Activated CD4-positive, alpha-beta memory T cell treated with anti-CD3 and anti-CD28 coated beads for 36 hours (primary cell): ENCODE results near the gene NMT1. TPM values are rescaled to one million over a fixed set of nuclear protein-coding genes. Genes with fewer than 3 reads are reported as not detected.

ENCODE experiments used
- CTCF ChIA-PET: fragments of 350-600 bp; sonication (Branson Sonifier 250); formaldehyde crosslinking; loops from one replicate; lab custom pipeline; 2021; ENCODE audit warnings: antibody characterized with exemption, inconsistent platforms; lab: Charles Lee
- POLR2A ChIA-PET: fragments of 350-600 bp; sonication (Branson Sonifier 250); formaldehyde crosslinking; loops from one replicate; lab custom pipeline; 2021; ENCODE audit warnings: antibody characterized with exemption; lab: Charles Lee
- DNase-seq: peaks from one replicate; pipeline ENCODE4 v3.0.0-alpha.2; 2020
- H3K27ac Mint-ChIP-seq: one replicate; pipeline ENCODE4 v1.8.0; 2021; ENCODE audit warnings: mixed read lengths
- H3K27me3 Mint-ChIP-seq: one replicate; pipeline ENCODE4 v1.8.0; 2021; ENCODE audit warnings: mixed read lengths
- H3K36me3 Mint-ChIP-seq: one replicate; pipeline ENCODE4 v1.8.0; 2021; ENCODE audit warnings: mixed read lengths
- H3K4me1 Mint-ChIP-seq: one replicate; pipeline ENCODE4 v1.8.0; 2021; ENCODE audit warnings: low read depth, mixed read lengths
- H3K4me3 Mint-ChIP-seq: one replicate; pipeline ENCODE4 v1.8.0; 2021; ENCODE audit warnings: mild to moderate bottlenecking, mixed read lengths
- H3K9me3 Mint-ChIP-seq: one replicate; pipeline ENCODE4 v1.8.0; 2021; ENCODE audit warnings: mixed read lengths
- intact Hi-C: fragments of 100-400 bp; cut with micrococcal nuclease; formaldehyde crosslinking; loops from one replicate; pipeline ENCODE4 v1.15.1; 2023
- total RNA-seq, 2 experiments: library from RNA; stranded (reverse); gene quantifications; one replicate each; pipeline ENCODE4 v1.2.3, GENCODE V29; 2021

The NMT1 gene
- total RNA-seq, 2 experiments from 2014 or later, result 158 TPM

DNA sequence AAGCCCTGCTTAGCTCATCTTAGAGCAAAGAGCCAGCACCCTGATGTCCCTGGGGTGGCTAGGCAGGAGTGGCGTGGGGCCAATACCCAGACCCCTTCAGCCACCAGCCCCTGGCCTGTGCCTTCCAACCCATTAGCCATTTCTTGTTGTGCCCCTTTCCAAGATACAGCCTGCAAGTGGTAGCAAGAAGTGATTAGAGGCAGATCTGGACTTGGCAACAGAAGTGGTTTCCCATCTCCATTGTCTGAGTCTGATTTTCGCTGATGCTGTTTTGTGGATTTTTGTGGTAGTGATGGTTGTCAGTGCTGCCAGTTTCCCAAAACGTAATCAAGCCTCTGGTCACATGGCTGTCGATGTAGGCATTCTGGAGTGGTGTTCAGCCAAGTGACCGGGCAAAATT, 45.5 kb downstream of the NMT1 start:
- CTCF ChIA-PET, result interaction anchor here (2.1 kb wide), 1 partner anchor 29 kb away, joined by 4 read pairs; the partner anchor contains the start of gene ACBD4
- Mint-ChIP-seq H3K27me3 (no peaks in the 10 kb centered on the region), H3K4me3 (no peak overlapping the region), H3K36me3 (peaks cover 27% of the 10 kb centered on the region), H3K4me1 (no peaks in the 10 kb centered on the region), H3K9me3 (no peaks in the 10 kb centered on the region), H3K27ac (no peak overlapping the region)
- no peak for DNase-seq
- POLR2A ChIA-PET, result interaction anchor here (0.5 kb wide), 1 partner anchor 45 kb away, joined by 3 read pairs; no protein-coding TSS in a partner anchor
- intact Hi-C loops, result no loop called here

- H3K4me3 Mint-ChIP-seq, result no peak overlapping the region
- intact Hi-C loops, result no loop called here
- H3K36me3 Mint-ChIP-seq, result peaks cover 19% of the 10 kb centered on the region
- POLR2A ChIA-PET, result no interaction called here
- DNase-seq, result no peak
- no peaks in the 10 kb centered on the region for H3K4me1 Mint-ChIP-seq
- CTCF ChIA-PET, result interaction anchor here (1.3 kb wide), 1 partner anchor 8 kb away, joined by 7 read pairs; no protein-coding TSS in a partner anchor
- H3K9me3 Mint-ChIP-seq, result no peaks in the 10 kb centered on the region
- H3K27ac Mint-ChIP-seq, result no peak overlapping the region
- H3K27me3 Mint-ChIP-seq, result no peaks in the 10 kb centered on the region
These were observed 46.3 kb downstream of the NMT1 start for GRCh38 chr17:45107293-45108010.

DNA sequence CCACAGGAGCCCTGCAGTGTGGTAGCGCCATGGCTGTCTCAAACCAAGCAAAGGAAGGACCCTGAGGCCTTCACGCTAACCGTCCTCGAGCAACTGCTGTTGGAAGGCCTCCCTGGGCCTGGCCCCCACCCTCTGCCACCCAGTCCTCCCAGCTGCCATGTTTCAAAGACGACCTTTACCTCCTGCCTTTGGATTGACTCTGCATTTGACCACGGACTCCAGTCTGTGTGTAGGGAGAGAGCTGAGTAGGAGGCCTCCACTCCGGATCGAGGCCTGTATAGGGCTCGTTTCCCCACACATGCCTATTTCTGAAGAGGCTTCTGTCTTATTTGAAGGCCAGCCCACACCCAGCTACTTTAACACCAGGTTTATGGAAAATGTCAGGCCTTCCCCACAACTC, 46.9 kb downstream of the NMT1 start:
- no peak for DNase-seq
- ChIA-PET POLR2A (no interaction called here), CTCF (interaction anchor here (1.3 to 2.0 kb wide), 2 partner anchors 9 to 27 kb away, joined by 7 to 8 read pairs; partner anchors contain the start of gene ACBD4)
- H3K27ac Mint-ChIP-seq, result no peak overlapping the region
- H3K36me3 Mint-ChIP-seq, result peaks cover 14% of the 10 kb centered on the region
- H3K27me3 Mint-ChIP-seq, result no peaks in the 10 kb centered on the region
- no peaks in the 10 kb centered on the region for H3K4me1 Mint-ChIP-seq
- intact Hi-C loops, result no loop called here
- no peaks in the 10 kb centered on the region for H3K9me3 Mint-ChIP-seq
- no peak overlapping the region for H3K4me3 Mint-ChIP-seq

- H3K36me3 Mint-ChIP-seq, result peaks cover 7% of the 10 kb centered on the region
- intact Hi-C loops, result no loop called here
- H3K27me3 Mint-ChIP-seq, result no peaks in the 10 kb centered on the region
- CTCF ChIA-PET, result interaction anchor here (1.3 to 2.0 kb wide), 3 partner anchors 9 to 26 kb away, joined by 7 to 9 read pairs (median 8); partner anchors contain the start of gene ACBD4
- no peaks in the 10 kb centered on the region for H3K9me3 Mint-ChIP-seq
- H3K4me1 Mint-ChIP-seq, result no peaks in the 10 kb centered on the region
- DNase-seq, result no peak
- POLR2A ChIA-PET, result no interaction called here
- H3K4me3 Mint-ChIP-seq, result no peak overlapping the region
- no peak overlapping the region for H3K27ac Mint-ChIP-seq
These were observed 47.7 kb downstream of the NMT1 start for GRCh38 chr17:45108595-45109521.

DNA sequence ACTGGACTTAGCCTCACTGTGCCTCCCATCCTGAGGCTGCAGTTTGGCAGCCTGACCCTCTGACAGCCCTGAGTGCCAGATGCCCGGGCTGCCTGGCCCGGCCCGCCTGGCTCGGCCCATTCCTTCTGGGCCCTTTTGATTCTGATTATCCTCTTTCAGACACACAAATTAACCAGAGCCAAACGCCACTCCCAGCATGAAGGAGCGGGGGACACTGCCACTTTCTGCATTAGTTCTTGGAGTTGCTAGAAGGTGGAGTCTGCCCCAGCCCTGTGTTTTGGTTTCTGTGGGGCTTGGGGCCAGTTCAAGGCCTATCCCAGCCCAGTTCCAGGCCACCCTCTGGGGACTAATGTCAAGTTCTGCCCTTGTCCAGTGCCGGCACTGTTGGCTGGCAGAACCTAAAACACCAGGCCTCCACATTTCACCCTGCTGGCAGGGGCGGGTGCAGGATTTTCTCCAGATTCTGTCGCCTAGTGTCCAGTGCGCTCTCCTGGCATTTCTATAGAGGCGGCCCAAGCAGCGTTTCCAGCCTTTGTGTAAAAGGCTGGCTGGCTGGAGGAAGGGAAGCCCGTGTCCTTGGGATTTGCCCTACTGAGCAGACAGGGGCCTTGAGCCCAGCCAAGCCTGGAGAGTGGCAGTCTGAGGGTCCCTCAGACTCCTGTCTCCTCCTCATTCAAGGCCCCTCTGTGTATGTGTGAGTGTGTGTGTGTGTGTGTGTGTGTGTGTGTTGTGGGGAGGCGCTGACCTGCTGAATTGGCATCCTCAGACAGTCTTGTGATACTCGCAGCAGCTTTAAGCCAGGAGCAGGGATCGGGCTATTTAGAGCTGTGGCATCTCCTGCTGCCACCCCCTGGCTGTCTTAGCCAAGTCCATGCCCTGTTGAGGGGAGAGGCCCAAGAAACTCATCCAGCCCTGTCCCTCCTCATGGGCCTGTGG, 49.8 kb downstream of the NMT1 start:
- no peak for DNase-seq
- Mint-ChIP-seq H3K9me3 (no peaks in the 10 kb centered on the region), H3K27ac (no peak overlapping the region), H3K4me3 (no peak overlapping the region), H3K4me1 (no peaks in the 10 kb centered on the region), H3K27me3 (no peaks in the 10 kb centered on the region), H3K36me3 (no peaks in the 10 kb centered on the region)
- CTCF ChIA-PET, result no interaction called here
- POLR2A ChIA-PET, result no interaction called here
- intact Hi-C loops, result no loop called here

DNA sequence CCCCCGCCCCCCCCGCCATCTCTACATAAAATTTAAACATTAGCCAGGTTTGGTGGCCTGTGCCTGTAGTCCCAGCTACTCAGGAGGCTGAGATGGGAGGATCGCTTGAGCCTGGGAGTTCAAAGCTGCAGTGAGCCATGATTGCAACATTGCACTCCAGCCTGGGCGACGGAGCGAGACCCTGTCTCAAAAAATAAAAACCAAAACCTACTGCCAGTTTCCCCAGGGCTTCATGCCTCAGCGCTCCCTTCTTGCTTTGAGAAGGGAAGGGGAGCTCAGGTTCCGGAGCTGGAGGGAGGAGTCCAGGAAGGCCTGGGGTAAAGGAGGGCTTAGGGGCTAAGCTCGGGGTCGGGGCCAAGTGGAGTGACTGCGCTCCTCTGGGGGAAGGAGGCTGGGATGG, 50.7 kb downstream of the NMT1 start:
- Mint-ChIP-seq H3K27ac (no peak overlapping the region), H3K36me3 (no peaks in the 10 kb centered on the region), H3K9me3 (no peaks in the 10 kb centered on the region), H3K27me3 (no peaks in the 10 kb centered on the region), H3K4me1 (no peaks in the 10 kb centered on the region), H3K4me3 (no peak overlapping the region)
- intact Hi-C loops, result no loop called here
- ChIA-PET CTCF (no interaction called here), POLR2A (no interaction called here)
- DNase-seq, result no peak

DNA sequence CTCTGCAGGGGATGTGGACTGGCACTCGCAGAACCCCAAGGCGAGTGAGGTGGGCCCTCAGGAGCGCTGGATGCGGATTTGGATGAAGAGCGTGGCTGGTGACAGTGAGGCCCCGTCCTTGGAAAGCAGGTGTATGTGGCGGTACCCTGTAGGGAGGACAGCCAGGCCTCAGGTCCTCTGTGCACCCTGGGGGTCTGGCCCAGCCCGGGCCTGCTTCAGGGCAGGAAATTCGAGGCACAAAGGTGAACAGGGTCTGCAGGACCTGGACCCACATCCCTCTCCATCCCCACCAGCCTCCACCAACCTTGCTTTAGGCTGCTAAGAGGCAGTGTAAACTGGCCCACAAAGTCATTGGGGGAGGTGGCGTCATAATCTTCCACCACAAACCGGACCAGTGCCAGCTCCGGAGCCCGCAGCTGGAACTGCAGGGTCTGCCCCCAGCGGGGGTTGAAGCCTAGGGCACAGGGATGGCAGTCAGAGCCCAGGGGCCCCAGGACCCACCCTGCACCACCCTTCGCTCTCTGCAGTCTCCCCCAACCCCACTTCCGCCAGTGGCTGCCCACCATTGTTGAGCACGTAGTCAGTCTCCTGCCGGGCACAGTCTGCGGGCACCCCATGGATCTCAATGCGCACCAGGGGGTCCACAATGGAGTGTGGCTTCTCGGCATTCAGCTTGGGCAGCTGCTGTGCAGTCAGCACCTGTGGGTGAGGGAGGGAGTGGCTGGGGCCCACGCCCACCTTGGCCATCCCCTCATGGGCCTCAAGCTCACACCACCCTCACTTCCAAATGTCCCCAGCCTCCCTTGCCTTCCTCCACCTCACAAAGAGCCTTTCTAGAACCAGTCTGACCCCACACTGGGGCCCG, 51.7 kb downstream of the NMT1 start:
- Mint-ChIP-seq H3K4me3 (no peak overlapping the region), H3K9me3 (no peaks in the 10 kb centered on the region), H3K27ac (no peak overlapping the region), H3K4me1 (no peaks in the 10 kb centered on the region), H3K27me3 (no peaks in the 10 kb centered on the region), H3K36me3 (no peaks in the 10 kb centered on the region)
- no peak for DNase-seq
- ChIA-PET POLR2A (no interaction called here), CTCF (no interaction called here)
- intact Hi-C loops, result no loop called here

DNA sequence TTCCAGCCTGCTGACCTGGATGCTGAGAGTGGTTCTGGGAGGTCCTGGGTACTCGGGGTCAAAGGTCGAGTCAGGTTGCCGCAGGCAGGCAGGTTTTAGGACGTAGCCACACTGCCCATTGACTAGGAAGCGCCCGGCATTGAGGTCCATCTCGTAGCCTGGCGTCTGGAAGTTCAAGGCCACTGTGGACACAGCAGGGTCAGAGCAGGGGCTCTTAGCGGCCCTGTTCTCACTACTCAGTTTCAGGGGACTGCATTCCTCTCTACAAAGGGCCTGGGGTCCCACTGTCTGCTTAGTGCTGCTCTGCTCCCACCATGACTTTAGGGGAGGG, 52.3 kb downstream of the NMT1 start:
- Mint-ChIP-seq H3K4me1 (no peaks in the 10 kb centered on the region), H3K36me3 (no peaks in the 10 kb centered on the region), H3K4me3 (no peak overlapping the region), H3K27ac (no peak overlapping the region), H3K27me3 (no peaks in the 10 kb centered on the region), H3K9me3 (no peaks in the 10 kb centered on the region)
- DNase-seq, result no peak
- ChIA-PET POLR2A (no interaction called here), CTCF (no interaction called here)
- intact Hi-C loops, result no loop called here

DNA sequence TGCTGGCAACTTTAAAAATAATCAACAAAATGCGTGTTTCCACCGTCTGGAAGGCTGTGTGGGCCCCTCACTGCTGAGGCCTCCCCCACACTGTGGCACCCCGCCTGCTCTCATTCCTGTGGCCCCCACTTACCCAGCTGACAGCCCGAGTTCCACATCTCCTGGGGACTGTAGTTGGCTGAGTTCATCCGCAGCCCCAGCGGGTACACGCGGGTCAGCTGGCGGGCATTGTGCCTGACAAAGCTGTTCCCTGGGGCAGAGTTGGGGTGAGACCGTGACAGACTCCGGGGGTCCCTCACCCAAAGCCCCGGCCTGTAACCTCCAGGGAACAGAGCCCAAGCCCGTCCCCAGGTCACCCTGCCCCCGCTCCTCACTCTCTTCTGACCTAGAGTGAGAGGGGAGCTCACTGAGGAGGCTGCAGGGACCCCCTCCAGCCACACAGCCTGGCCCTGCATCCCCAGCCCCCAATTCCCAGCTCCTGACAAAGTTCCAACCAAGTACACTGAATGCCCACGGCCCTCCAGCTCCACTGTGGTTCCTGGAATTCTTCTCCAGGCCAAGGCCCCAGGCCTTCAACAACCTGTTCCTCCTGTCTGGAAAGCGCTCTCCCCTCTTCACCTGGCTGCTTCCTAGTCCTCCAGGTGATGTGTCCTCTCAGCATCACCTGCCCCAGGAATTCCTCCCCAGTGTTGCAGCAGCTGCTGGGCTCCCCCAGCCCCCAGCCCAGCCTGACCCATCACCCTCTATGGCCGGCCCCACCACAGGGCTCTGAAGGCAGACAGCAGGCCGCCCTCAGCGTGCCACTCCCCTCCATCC, 53.2 kb downstream of the NMT1 start:
- Mint-ChIP-seq H3K27me3 (no peaks in the 10 kb centered on the region), H3K4me3 (no peak overlapping the region), H3K9me3 (no peaks in the 10 kb centered on the region), H3K27ac (no peak overlapping the region), H3K4me1 (no peaks in the 10 kb centered on the region), H3K36me3 (no peaks in the 10 kb centered on the region)
- DNase-seq, result no peak
- intact Hi-C loops, result no loop called here
- ChIA-PET CTCF (interaction anchor here (1.0 to 1.2 kb wide), 2 partner anchors 21 to 83 kb away, joined by 3 to 4 read pairs; partner anchors contain the start of gene ACBD4), POLR2A (no interaction called here)

DNA sequence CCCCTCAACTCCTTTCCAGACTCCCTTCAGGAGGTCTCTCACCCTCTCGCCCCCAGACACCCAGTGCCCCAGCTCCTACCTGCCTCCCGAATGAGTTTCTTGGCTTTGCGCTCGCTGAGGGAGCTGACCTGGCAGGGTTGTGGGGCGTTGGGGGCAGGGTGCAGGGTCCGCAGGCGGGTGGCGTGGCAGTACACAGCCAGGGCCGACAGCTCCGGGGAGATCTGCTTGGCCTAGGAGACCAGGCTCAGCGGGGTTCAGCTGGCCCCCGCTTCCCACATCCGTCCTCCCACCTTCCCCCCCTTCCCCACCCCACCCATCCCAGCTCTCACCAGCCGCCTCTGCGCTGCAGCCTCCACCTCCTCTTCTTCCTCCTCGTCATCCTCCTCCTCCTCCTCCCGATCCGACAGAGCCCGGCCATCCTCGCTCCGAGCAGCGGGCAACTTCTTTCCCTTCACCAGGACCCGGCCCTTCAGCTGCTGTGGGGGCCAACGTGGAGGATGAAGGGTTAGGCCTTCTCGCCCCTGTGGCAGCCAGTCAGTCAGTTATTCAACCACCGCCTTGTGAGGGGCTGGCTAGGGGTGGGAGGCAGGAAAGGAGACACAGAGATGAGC, 54.0 kb downstream of the NMT1 start:
- DNase-seq, result no peak
- intact Hi-C loops, result no loop called here
- Mint-ChIP-seq H3K4me1 (no peaks in the 10 kb centered on the region), H3K4me3 (no peak overlapping the region), H3K36me3 (no peaks in the 10 kb centered on the region), H3K27ac (no peak overlapping the region), H3K27me3 (no peaks in the 10 kb centered on the region), H3K9me3 (no peaks in the 10 kb centered on the region)
- ChIA-PET POLR2A (no interaction called here), CTCF (interaction anchor here (1.0 to 1.9 kb wide), 4 partner anchors 16 to 82 kb away, joined by 3 to 9 read pairs (median 6); partner anchors contain the start of gene ACBD4)
